ENCODE measurements around the gene CITED4.

- no peak for TF ChIP-seq FOXM1 (IDR thresholded peaks at IDR 0.05; ENCODE audit: borderline replicate concordance)
- no peak for TF ChIP-seq SUZ12 (IDR thresholded peaks at IDR 0.05)
- TF ChIP-seq HDGF (IDR thresholded peaks at IDR 0.05; ENCODE audit: borderline replicate concordance), result no peak
- no peak for TF ChIP-seq BHLHE40 (IDR thresholded peaks at IDR 0.05; ENCODE audit: borderline replicate concordance)
- TF ChIP-seq ELF4 (IDR thresholded peaks at IDR 0.05), result no peak
- no peak for TF ChIP-seq FOXA1 (IDR thresholded peaks at IDR 0.05)
- no peak for TF ChIP-seq FOXK2 (IDR thresholded peaks at IDR 0.05)
These were observed 12.2 kb downstream of the CITED4 start for GRCh38 chr1:40849801-40850592.

All from HEK293T (cell line).